Loucy (cell line): ENCODE data around the gene TSGA10.

Experiments
- H2AFZ ChIP-seq: fragments of 200-600 bp; sonication (generic); 2 replicates; pipeline ENCODE4 v1.6.0; 2016; ENCODE audit warnings: antibody characterized with exemption, mild to moderate bottlenecking, low read length, moderate library complexity
- H3F3A ChIP-seq: fragments of 200-600 bp; 2 replicates; pipeline ENCODE4 v1.6.0; 2016; ENCODE audit warnings: antibody characterized with exemption, low read depth, mild to moderate bottlenecking
- H3K27me3 ChIP-seq: fragments of 200-600 bp; sonication (generic); 2 replicates; pipeline ENCODE4 v1.6.1; 2014; ENCODE audit warnings: low read length, mild to moderate bottlenecking; ENCODE audit not compliant: insufficient read depth, poor library complexity, severe bottlenecking
- H3K36me3 ChIP-seq: fragments of 200-600 bp; sonication (generic); 2 replicates; pipeline ENCODE4 v1.6.1; 2016; ENCODE audit warnings: low read length; ENCODE audit not compliant: insufficient read depth
- H3K4me1 ChIP-seq: fragments of 200-600 bp; sonication (generic); 2 replicates; pipeline ENCODE4 v1.5.1; 2014; ENCODE audit warnings: low read length, mild to moderate bottlenecking; ENCODE audit not compliant: insufficient read depth, poor library complexity, severe bottlenecking
- H3K4me2 ChIP-seq: fragments of 200-600 bp; sonication (generic); 2 replicates; pipeline ENCODE4 v1.6.0; 2014; ENCODE audit warnings: antibody characterized with exemption, low read length, low read depth, mild to moderate bottlenecking; ENCODE audit not compliant: poor library complexity, severe bottlenecking
- H3K4me3 ChIP-seq: fragments of 200-600 bp; sonication (generic); 2 replicates; pipeline ENCODE4 v1.5.1; 2014; ENCODE audit warnings: low read length, mild to moderate bottlenecking, mixed read lengths; ENCODE audit not compliant: poor library complexity, severe bottlenecking
- H3K79me2 ChIP-seq: fragments of 200-600 bp; sonication (generic); 2 replicates; pipeline ENCODE4 v1.6.1; 2014; ENCODE audit warnings: low read length; ENCODE audit not compliant: insufficient read depth
- H3K9ac ChIP-seq: fragments of 200-600 bp; sonication (generic); 2 replicates; pipeline ENCODE4 v1.6.0; 2014; ENCODE audit warnings: mild to moderate bottlenecking, low read depth, low read length, moderate library complexity; ENCODE audit not compliant: poor library complexity, severe bottlenecking
- H3K9me2 ChIP-seq: fragments of 200-600 bp; sonication (generic); replicated peaks from 2 replicates; pipeline ENCODE4 v1.6.1; 2016; ENCODE audit warnings: low read depth, low read length, mixed read lengths
- H3K9me3 ChIP-seq: fragments of 200-600 bp; sonication (generic); 2 replicates; pipeline ENCODE4 v1.6.1; 2014; ENCODE audit warnings: mild to moderate bottlenecking, antibody characterized with exemption, low read length, low read depth; ENCODE audit not compliant: insufficient read depth
- H4K20me1 ChIP-seq: fragments of 200-600 bp; sonication (generic); 2 replicates; pipeline ENCODE4 v1.6.0; 2014; ENCODE audit warnings: antibody characterized with exemption, low read length, mild to moderate bottlenecking; ENCODE audit not compliant: insufficient read depth, poor library complexity, severe bottlenecking
- CTCF ChIP-seq: fragments of 200-600 bp; sonication (generic); conservative IDR thresholded peaks from 2 replicates; pipeline ENCODE4 v1.5.1; 2014; ENCODE audit warnings: mild to moderate bottlenecking, antibody characterized with exemption, low read length
- EZH2phosphoT487 ChIP-seq: fragments of 200-600 bp; IDR thresholded peaks from 2 replicates; pipeline ENCODE4 v1.6.1; 2018; ENCODE audit warnings: antibody characterized with exemption, mild to moderate bottlenecking, moderate library complexity, borderline replicate concordance

Gene TSGA10

GRCh38 chr2:99154643-99155536, at the start of gene TSGA10, which contains the start of gene LIPT1:
Gene TSGA10 (minus strand): TSS chr2:99154942. CDS start chr2:99109439, 45,503 bp downstream.
Gene LIPT1 (plus strand): TSS chr2:99154967. CDS start chr2:99161958, 6,991 bp downstream.
- no peak for TF ChIP-seq EZH2phosphoT487
- peak; percentile 19; the same call in 1 of the 2 replicates for TF ChIP-seq CTCF
- Histone ChIP-seq H3K9me3 (no peaks in the 10 kb centered on the region), H3K4me2 (peak within 1 kb of the TSS; percentile 87), H3K4me3 (peak within 1 kb of the TSS; percentile 92), H3K9me2 (no peaks in the 10 kb centered on the region), H3F3A (no peaks in the 10 kb centered on the region; the same call in 1 of the 2 replicates), H3K79me2 (peaks cover 21% of the 10 kb centered on the region), H3K27me3 (no peaks in the 10 kb centered on the region), H4K20me1 (no peaks in the 10 kb centered on the region), H2AFZ (peak within 1 kb of the TSS; percentile 91), H3K4me1 (peaks cover 52% of the 10 kb centered on the region), H3K36me3 (no peaks in the 10 kb centered on the region), H3K9ac (peak within 1 kb of the TSS; percentile 90)

GRCh38 chr2:99201959-99202678, 47.4 kb upstream of the TSGA10 start:
- Histone ChIP-seq H3K4me3 (no peak overlapping the region), H3K9me3 (no peaks in the 10 kb centered on the region), H3K27me3 (no peaks in the 10 kb centered on the region), H3K9ac (no peak overlapping the region), H3K4me1 (no peaks in the 10 kb centered on the region), H3F3A (no peaks in the 10 kb centered on the region), H3K4me2 (no peak overlapping the region), H3K9me2 (no peaks in the 10 kb centered on the region), H3K36me3 (peaks cover 5% of the 10 kb centered on the region; the same call in 1 of the 2 replicates), H4K20me1 (no peaks in the 10 kb centered on the region), H3K79me2 (no peaks in the 10 kb centered on the region), H2AFZ (no peak overlapping the region)
- TF ChIP-seq CTCF (no peak; the same call in 1 of the 2 replicates), EZH2phosphoT487 (no peak)

- Histone ChIP-seq H3K9ac (no peak overlapping the region), H3K36me3 (peaks cover 23% of the 10 kb centered on the region; the same call in 1 of the 2 replicates), H3K4me3 (no peak overlapping the region), H2AFZ (no peak overlapping the region), H3K9me2 (no peaks in the 10 kb centered on the region), H3K4me2 (no peak overlapping the region), H3K9me3 (no peaks in the 10 kb centered on the region), H3F3A (no peaks in the 10 kb centered on the region), H3K27me3 (no peaks in the 10 kb centered on the region), H4K20me1 (no peaks in the 10 kb centered on the region), H3K4me1 (no peaks in the 10 kb centered on the region), H3K79me2 (no peaks in the 10 kb centered on the region)
- no peak for TF ChIP-seq EZH2phosphoT487
- no peak for TF ChIP-seq CTCF
Measured at GRCh38 chr2:99200076-99200800, 45.5 kb upstream of the TSGA10 start.
